HG02642 (cell line): ENCODE data around the gene CEBPZ.

Experiments used
- ATAC-seq: cut with Tn5 transposase; IDR thresholded peaks from one replicate; pipeline ENCODE4 v1.9.1; 2021; ENCODE audit warnings: mild to moderate bottlenecking; ENCODE audit not compliant: unreplicated experiment, poor library complexity

The CEBPZ gene

DNA sequence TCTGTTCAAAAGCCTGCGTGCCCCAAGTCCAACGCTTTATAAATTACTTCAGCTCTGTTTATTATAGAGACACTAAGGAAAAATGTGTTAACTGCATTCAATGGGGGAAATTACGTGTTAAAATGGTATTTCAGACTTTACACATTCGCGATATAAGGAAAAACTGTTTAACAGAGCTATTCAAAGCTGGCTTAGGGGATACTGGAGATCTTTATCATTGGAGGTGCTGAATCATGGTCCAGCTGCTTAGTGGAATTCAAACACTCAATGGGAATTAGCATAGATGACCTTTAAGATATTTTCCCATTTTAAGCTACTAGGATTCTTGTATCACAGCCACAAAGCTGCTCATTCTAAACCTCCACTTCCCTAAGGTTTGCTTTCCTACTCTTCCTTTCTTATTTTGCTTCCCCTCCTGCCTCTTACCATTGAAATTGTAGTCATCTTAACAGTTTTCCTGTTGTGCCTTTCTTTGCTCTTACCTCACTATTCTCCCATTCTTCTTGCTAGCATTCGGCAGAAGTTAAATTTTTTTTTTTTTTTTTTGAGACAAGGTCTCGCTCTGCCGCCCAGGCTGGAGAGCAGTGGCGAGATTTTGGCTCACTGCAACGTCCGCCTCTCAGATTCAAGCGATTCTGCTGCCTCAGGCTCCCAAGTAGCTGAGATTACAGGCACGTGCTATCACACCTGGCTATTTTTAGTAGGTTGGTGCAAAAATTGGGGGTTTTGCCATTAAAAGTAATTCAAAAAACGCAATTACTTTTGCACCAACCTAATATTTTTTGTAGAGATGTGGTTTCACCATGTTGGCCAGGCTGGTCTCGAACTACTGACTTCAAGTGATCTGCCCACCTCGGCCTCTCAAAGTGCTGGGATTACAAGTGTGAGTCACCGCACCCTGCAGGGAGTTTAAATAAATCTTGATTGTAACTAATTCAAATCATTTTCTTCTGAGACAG is 49.4 kb downstream of the CEBPZ start:
- ATAC-seq = no peak

DNA sequence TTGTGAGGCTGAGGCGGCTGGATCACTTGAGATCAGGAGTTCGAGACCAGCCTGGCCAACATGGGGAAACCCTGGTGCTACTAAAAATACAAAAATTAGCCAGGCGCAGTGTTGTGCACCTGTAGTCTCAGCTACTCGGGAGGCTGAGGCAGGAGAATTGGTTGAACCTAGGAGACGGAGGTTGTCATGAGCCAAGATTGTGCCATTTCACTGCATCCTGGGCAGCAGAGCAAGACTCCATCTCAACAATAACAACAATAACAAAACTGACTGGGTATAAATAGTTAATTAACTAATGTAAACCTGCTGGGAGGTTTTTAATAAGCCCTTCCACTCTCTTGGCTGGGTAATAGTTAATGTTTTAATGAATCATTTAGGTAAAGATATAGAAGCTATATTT is 50.8 kb downstream of the CEBPZ start:
- no peak for ATAC-seq

DNA sequence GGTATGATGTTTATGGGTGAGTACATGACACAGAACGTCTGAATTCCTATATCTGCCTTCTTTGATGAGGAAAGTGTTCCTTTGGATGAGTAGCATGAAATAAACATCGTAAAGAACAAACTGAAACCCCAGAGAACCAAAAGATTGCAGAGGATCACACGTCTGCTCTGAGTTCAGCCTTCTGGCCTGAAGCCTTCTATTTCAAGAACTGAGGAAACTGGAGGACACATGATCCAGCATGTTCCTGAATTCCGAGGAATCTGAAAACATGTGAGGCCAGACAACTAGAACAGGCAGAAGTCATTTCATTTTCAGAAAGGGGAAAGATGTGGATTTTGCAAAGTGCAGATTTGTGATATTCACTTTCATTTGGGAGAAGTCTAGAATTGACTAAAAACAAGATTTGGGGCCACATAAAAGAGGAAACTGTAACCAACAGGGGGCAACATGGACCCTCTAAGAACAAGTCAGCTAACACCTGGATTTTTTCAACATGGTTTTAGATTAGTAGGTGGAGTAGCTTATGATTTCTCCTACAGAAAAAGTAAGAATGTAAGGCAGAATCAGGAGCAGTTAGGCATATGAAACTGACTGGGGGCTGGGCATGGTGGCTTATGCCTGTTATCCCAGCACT is 51.3 kb downstream of the CEBPZ start:
- ATAC-seq = no peak

DNA sequence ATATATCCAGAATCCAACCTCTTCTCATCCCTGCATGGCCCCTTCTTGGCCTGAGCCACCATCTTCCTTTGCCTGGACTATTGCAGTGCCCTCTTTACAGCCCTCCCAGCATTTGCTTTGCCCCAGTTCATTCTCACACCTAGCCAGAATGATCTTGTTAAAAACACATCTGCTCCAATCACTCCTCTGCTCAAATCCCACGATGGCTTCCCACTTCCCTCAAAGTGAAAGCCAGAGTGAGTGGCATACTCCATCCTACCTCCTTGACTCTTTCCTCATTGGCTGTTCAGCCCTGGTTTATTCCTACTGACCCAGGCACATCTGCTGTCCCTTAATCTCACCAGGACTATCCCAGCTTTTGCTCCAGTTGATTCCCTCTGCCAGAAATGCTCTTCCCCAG is 57.7 kb downstream of the CEBPZ start:
- no peak for ATAC-seq

DNA sequence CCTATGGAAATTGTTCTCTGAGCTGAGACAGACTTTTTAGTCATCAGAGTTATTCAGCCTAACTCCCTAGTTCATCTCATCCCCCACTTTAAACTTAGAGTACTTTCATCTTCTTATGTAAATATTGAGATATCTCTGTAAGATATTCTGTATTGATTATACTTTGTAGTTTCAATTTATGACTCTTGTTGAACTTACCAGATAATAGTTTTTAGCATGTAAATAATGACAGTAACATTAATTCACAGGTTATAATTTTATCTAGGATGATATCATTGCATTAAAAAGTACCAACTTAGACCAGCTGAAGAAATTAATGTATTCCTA is 59.8 kb downstream of the CEBPZ start:
- ATAC-seq = no peak

DNA sequence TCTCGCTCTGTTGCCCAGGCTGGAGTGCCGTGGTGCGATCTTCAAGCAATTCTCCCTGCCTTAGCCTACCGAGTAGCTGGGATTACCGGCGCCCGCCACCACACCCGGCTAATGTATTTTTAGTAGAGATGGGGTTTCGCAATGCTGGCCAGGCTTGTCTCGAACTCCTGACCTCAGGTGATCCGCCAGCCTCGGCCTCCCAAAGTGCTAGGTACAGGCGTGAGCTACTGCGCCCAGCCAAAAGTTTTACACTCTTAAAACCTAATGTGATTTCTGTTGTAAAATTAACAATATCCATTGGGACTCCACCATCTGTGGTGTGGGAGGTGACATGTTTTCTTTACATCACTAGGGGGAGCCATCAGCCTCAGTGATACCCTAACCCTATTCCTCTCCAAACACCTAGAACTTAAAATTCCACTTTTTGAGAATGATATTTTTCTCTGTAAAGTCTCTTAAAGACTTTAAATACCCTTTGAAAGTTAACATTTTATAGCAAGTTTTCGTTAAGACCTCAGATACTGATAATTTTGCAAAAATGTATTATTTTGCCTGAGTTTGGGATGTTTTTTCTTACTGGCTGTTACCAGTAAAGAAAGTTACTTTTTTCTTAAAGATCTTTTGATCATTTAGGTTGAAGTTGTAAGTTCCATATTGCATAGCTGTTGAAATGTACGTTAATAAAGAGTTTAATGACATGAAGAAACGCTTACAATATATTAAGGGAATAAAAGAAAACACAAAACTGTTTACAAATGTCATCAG is 63.0 kb downstream of the CEBPZ start:
- ATAC-seq = no peak

DNA sequence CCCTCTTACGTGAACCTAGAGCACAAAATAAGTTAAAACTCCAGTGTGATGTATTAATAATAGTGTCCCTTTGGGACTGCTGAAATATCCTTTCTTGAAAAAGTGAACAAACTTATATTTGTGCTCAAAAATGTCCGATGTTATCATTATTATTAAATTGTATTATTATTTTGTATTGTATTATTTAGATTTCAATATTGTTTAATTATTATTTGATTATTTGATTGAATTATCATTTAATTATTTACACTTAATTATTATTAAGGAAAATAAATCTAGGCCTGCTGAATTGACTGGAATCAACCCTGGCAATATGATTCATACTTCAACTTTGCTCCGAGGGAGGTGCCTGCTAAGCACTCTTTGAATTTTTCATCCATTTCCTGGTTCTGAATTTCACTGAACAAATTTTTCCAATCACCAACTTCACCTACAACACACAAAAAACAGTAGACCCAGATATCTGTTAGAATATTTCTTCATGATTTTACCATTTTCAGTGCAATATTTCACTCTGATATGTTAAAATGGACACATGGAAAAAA is 63.7 kb downstream of the CEBPZ start:
- ATAC-seq = no peak

DNA sequence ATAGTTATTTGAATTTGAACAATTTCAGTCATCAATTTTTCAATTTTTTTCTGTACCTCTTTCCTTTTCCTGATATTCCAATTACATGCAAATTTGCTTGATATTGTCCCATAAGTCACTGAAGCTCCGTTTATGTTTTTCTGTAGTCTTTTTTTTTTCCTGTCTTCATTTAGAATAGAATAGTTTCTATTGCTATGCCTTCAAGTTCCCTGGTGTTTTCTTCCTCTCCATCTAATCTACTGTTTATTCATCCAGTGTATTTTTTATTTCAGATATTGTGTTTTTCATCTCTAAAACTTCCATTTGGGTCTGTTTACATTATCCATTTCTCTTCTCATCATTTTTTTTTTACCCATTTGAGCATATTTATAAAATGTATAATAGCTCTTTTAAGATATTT is 66.6 kb downstream of the CEBPZ start:
- no peak for ATAC-seq

DNA sequence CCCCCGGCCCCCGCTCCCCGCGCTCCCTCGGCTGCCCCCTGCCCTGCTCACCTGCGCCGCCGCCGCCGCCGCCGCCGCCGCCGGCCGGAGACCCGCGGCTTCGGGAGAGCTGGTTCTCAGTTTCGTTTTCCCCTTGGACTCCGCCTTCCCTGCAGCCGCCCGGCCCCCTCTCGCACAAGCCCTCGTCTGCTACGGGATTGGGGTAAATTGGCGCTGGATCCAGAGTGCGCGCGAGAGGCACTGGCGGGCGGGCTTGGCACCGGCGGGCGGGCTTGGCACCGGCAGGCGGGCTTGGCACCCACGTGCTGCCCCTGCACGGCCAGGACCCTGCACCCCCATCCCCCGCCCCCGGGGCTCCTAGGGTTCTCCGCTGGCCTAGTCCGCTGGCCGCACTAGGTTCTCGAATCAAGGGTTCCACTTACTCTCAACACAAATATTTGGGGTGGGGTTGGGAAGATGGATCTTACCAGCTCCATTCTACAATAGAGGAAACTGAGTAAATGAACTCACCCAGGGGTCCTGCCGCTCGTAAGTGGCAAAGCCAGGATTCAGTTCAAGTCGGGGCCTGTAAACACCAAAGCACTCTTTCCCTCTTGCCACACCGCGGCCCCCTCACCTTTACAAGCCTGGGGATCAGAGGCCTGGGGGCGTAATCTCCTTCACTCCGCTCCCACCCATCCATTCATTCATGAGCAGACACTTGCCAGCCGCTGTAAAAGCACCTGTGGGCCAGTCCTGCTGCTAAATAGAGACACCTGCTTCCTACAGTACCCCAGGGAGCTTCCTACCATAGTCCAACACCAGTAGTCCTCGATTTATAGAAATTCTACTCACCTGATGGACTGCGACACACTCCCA is 74.3 kb downstream of the CEBPZ start, which contains the start of gene EIF2AK2:
EIF2AK2 (minus strand) TSS at position 124 of the 858 bp plus-strand sequence. CDS start 9,174 bp downstream, outside the sequence.
- peak; percentile 85 for ATAC-seq

DNA sequence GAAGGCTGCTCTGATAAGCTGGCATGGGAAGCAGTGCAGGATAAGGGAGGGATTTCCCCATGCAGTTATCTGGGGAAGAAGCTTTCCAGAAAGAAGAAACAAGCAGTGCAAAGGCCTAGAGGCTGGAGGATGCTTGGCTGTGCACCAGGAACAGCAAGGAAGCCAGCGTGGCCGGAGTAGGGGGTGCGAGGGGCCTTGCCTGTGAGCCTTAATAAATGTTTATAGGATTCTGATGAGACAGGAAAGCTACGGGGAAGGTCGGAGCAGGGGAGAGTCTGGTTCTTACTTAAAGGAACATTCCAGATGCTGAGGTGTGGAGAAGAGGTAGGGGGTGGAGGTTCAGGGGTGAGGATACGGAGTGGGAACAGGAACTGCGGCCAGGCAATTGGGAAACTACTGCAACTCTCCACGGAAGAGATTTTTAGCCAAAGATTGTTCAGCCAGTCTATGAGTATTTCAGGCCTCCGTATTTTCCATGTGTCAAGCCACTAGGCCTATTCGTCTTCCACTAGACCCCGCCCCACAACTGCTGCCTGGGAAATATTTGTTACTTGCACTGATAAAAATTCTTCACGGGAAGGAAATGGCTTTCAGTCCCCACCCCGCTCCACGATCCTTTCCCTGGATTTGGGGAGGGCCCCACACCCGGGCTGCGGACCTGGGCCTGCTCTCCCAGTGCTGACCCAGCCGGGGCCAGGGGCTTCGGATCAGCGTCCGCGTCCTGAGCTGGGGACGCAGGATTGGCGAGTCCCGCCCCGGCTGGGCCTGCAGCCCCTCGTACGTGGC is 75.1 kb downstream of the CEBPZ start:
- ATAC-seq = peak; percentile 28

DNA sequence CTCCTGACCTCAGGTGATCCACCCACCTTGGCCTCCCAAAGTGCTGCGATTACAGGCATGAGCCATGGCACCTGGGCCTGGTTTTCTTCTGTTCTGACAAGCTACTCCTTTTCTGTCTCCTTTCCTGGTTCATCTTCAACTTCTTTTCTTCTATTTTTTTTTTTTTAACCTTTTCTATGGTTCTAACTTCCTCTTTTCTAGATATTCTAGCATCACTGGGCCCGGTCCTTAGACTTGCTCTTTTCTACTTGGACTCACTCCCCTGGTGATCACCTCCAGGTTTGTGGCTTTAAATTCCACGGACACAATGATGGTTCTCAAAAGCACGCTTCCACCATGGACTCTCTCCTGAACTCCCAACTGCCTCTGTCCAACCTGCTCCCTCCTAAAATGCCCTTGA is 76.6 kb downstream of the CEBPZ start:
- no peak for ATAC-seq

DNA sequence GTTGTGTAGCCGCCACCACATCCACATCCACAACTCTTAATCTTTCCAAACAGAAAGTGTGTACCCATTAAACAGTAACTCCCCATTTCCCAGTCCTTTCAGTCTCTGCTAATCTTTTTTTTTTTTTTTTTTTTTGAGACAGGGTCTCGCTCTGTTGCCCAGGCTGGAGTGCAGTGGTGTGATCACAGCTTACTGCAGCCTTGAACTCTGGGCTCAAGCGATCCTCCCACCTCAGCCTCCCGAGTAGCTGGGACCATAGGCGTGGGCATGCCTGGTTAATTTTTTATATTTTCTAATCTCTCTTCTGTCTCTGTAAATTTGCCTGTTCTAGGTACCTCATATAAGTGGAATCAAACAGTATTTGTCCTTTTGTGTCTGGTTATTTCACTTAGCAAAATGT is 78.2 kb downstream of the CEBPZ start:
- ATAC-seq = no peak
